Islet of Langerhans (tissue), 1 donor: ENCODE data around the gene CALML6.

ENCODE experiments used
- FAIRE-seq: peaks from one replicate; lab custom pipeline; 2011; peaks lifted over from hg19 to GRCh38; lab: Jason Lieb, UNC

CALML6 gene

DNA sequence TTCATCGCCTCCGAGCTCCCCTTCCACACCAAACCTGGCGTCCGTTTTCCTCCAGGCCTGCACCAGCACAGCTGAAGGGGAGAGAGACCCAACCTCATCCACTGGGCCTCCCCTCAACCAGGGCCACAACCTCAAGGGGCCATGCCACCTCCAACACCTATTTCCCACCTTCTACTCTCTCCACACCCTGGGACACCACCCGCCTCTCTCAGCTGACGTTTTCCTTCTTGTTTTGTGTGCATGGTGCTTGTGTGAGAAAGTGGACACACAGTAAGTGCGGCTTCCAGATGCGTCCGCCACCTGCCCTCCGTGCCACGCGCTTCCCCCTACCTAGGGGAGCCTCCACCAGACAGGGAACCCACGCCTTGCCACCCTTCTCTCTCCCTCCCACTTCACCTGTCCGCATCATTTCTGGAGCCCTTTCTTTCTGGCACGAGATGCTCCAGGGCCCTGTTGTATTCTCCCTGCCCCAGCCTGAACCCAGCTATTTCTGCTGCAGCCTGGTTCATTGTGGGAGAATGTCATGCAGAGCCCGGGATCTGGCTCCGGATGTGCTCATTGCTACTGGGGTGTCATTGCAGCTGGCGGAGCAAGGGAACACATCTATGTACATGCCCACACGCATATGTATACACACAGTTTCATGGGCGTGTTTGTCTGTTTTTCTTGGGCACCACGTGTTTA is 22.8 kb upstream of the CALML6 start:
- no peak for FAIRE-seq

DNA sequence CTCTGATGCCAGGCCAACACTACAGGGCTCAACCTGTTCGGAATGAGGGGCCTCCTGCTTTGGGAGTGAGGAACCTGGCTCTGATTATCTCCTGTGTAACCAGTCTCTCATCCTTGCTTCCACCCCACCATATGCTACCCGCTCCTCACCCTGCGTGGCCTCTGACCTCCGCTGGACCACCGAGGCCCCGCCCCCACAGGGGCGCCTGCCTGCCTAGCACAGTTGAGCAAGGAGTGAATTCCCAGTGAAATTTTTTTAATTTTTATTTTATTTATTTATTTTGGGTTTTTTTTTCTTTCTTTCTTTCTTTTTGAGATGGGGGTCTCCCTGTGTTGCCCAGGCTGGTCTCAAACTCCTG is 22.3 kb upstream of the CALML6 start:
- no peak for FAIRE-seq

DNA sequence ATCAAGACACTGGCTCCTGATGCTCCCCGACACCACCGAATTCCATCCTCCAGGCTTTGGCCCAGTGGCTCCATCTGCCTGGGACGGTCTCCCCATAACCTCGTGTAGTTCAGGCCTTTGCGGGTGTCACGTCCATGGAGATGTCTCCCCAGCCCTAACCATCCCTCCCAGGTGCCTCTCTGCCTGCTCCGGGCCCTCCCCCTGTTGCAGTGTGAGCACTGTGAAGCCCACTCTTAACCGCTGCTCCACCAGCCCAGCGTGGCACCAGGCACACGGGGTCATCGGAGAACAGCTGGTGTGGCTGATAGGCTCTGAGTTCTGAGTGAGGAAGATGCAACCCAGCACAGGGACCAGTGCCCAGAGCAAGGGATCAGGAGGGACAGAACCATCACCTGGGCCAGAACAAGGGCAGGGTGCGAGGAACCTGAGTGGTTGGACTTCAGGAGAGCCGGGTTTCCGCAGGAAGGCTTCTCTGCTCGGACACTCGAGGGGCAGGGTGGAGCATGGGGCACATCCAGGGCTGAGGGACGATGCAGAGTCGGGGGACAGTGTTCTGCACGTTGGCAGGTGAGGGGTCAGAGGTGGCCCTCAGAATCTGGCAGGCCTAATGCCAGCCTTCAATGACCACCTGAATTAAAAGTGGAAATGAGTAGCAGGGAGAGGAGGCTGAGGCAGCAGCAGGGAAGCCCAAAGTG is 21.6 kb upstream of the CALML6 start:
- FAIRE-seq = no peak

DNA sequence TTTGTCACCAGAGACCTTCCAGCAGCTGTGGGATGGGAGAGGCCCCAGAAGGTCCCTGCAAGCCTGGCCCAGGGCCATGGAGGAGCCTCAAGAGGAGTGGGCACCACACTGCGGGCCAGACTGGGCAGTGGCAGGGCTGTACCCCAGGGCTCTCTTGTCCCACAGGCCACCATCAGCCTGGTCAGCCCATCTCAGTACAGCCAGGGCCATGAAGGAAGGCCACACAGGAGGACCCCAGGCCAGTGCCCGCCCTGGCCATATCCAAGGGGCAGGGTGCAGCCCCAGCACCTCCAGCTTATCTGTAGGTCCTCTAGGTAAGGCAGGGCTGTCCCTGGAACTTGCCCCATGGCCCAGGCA is 21.1 kb upstream of the CALML6 start:
- no peak for FAIRE-seq

DNA sequence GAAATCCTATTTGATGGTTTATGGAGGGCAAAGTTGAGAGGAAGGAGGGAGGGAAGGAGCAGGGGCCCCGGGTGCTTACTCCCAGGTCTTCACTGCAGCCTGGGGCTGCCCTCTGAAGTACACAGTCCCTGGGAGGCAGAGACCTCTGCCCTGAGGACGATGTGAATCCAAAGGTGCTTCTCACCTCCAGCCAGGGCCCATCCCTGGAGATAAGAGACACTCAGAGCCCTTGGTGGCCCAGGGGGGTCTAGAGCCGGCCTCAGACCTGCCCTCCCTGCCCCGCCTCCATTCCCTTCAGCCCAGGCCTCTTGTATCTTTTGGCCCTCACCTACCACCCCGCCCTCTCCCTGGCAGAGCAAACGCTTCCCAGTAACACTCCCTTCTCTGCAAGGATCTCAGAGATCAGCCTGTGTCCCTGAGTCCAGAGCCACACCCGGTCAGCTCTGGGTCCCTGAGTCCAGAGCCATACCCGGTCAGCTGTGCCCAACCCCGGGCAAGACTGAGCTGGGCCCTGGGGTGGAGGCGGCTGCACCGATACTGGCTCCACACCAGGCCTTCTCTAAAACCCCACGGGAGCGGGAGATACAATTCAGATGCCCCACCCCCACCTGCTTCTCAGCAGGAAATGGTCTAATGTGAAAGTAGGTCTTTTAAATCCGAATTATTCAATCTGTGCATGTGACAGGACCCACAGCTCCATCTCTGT is 20.6 kb upstream of the CALML6 start:
- no peak for FAIRE-seq

DNA sequence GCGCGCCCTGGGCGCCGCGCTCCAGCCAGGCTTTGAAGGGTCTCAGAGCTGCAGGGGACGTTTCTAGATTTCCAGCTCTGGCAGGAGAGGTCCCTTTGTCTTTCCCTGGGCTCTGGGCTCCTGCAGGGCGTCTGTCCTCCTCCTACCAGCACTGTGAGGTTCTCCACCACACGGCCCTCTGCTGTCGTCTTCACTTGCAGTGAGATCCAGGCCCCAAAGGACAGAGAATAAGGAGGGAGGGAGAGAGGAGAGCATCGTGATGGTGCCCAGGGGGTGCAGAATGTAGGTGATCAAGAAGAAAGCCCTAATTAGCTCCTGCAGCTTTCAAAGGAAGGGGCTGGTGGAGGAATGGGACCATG is 20.0 kb upstream of the CALML6 start:
- no peak for FAIRE-seq

DNA sequence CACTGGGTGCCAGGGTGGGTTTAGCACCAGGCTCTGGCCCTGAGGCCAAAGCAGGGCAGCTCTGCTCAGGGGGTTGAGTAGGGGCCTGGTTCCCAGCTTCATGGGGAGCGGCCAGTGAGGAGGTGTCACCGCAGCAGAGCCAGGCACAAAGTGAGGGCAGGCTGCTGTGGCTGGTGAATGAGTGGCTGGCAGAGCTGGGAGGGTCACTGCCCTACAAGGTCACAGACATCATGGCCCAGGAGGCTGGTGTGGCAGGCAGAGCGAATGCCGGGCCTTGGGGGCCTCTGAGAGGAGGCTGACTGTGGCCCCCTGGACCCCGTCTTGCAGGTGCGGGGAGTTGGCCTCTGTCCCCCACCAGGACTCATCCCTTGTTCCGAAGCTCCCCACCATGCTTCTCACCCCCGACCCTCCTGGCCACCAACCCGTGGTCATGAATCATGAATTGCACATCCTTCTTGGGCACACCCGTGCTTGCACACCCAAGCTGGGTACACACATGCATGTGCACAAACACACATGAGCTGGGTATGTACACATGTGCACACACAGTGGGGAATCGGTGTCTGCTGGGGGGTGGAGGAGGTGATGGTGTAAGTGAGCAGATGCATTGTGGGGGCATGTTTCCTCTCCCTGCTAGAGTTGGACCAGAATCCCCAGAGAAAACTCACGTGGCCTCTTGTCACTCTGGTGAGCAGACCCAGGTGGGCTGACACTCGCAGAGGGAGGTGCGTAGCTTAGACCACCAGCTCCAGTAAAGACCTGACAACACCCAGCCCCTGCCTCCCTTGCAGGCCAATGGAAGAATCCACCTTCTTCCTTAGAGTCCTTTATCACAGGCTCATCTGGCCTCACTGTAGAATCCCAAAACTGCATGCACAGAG is 19.4 kb upstream of the CALML6 start:
- no peak for FAIRE-seq

DNA sequence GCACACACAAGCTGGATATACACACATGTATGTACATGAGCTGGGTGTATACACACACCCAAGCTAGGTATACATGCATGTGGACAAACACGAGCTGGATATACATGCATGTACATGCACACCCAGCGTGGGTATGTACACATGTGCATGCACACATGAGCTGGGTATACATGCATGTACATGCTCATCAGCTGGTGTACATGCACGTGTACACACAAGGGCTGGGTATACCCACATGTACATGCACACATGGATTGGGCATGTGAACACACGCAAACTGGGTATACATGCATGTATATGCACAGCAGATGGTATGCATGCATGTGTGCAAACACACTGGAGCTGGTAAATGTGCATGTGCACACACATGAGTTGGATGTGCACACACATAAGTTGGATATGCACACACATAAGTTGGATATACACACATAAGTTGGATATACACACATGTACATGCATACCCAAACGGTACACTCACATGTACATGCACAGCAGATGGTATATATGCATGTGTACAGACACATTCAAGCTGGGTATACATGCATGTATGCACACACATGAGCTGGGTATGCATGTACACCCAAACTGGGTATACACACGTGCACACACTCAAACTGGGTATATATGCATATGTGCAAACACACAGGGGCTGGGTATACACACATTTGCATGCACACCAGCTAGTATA is 16.7 kb upstream of the CALML6 start:
- no peak for FAIRE-seq

DNA sequence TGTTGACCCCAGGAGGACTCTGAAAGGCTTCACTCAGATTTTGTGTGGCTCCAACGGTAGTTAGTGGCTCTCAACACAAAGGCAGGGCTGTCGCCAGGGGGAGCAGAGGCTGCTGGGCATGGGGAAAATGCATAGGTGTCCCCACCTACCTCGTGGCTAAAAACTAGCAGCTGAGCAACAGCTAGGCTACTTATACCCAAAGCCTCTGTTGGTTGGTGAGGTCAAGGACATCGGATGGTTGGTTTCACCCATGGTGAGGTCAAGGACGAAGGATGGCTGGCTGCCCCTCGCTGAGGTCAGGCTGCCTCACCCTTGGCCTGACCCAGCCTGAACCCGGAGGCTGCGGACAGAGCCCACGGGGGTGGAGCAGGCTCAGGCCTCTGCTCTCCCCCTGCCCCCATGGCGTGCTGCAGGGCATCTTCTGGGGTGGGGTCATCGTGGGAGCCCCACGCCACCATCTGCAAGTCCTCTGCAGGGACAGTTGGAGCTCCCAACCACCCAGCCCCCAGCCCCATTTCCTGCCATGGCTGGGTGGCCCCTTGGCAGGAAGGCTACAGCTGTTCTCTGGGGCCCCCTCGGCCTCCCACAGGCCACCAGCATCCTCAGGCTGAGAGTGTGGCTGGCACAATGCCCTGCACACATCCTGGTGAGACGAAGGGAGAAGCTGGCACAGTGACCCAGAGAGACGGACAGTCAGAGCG is 15.6 kb upstream of the CALML6 start:
- no peak for FAIRE-seq

DNA sequence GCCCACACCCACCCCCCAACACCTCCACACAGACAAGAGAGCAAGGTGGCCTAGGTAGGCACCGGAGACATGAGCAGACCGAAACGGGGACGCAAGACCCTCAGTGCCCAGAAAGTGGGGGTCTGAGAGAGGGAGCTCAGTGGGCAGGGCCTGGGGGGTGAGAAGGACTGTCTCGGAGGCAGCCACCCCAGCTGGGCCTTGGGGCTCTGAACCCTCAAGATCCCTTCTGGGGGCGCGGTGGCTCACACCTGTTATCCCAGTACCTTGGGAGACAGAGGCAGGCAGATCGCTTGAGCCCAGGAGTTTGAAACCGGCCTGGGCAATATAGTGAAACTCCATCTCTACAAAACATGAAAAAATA is 15.1 kb upstream of the CALML6 start:
- no peak for FAIRE-seq

DNA sequence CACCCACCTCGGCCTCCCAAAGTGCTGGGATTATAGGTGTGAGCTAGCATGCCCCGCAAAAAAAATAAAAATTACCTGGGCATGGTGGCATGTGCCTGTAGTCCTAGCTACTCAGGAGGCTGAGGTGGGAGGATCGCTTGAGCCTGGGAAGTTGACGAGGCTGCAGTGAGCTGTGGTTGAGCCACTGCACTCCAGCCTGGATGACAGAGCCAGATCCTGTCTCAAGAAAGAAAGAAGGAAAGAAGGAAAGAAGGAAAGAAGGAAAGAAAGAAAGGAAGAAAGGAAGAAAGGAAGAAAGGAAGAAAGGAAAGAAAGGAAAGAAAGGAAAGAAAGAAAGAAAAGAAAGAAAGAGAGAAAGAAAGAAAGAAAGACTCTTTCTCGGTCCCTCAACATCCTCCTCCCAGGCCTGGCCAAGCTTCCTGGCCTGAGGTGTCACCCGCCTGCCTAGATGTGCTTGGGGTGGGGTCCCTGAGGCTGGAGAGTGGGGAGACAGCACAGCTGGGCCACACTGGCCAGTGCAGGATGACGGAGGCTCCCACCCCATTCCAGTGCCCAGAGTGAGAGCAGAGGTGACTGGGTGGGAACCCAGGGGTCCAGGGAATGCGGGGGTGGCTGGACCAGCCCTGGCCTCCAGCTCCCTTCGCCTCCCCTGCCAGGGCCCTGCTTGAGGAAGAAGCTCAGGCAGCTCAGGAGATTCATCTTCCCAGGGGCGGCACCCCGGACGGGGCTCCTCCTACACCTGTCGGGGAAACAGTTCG is 14.0 kb upstream of the CALML6 start:
- FAIRE-seq = no peak

DNA sequence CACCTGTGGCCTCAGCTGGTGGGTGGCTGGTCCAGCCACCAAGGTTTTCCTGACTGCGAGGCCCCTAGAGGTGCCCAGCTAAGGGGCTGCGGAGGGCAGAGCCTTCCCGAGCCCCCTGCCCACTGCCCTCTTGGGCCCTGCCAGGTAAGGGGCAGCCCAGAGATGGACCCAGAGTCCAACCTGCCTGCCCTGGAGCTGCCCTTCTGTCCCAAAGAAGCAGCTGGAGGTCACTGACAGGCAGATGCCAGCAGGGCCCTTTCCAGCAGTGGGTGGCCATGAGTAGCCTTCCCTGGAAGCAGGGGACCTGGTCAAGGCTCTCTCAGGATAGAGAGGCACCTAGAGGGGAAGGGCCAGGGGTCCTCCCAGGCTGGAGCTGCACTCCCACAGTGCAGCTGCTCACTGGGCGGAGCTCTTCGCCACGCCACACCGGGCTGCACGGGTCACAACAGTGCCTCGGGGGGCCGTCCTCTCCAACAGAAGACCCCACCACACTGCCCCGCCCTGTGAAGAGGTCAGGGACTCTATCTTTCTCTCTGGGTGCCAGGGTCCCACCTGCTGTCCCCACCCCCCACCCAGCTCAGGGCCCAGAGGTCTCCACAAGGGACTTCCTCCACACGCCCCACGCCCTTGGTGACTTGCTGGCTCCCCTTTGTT is 13.3 kb upstream of the CALML6 start:
- FAIRE-seq = no peak

DNA sequence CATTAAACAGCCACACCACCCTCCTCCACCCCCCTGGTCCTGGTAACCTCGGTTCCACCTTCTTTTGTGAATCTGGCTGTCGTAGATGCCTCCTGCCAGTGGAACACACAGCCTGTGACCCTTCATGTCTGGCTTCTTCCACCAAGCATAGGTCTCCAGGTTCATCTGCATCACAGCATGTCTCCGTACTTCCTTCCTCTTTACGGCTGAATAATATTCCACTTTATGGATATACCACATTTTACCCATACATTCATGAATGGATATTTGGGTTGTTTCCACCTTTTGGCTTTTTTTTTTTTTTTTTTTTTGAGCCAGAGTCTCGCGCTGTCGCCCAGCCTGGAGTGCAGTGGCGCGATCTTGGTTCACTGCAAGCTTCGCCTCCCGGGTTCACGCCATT is 11.8 kb upstream of the CALML6 start:
- FAIRE-seq = no peak

DNA sequence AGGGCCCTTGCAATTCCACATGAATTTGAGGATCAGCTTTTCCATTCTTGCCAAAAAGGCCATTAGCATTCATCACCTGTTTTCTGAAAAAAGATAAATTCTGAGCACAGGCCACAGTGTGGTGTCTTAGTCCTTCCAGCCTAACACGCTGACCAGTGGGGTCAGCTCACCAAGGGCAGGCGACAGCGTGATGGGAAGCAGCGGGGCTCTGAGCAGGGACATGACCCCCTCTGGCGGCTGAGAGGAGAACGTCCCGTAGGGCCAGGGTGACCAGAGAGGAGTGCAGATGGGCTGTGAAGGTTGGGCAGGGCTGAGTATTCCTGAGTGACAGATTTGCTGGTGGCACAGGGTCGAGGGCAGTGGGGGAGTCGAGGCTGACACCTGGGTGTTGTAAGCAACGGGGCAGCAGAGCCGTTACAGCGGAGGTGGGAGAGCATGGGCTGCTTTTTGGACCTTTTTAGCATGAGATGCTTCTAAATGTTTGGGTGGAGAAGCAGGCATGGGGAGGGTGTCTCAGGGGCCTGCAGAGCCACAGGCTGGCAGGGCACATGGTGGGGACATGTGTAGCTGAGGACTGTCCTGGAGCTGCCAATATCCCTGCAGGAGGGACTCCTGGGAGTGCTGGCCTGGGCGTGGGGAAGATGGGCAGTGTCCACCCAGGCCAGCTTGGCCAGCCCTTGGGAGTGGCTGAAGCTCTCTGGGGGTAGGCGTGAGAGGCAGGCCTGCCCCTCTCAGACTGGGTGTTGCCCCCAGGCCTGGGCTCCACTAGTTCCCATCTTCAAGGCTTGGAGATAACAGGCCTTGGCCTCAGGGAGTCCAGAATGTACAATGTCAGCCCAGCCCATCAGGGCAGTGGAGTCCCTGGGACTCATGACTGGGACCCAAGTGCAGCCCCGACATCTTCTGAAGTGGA is 8.6 kb upstream of the CALML6 start:
- FAIRE-seq = peak; percentile 30

DNA sequence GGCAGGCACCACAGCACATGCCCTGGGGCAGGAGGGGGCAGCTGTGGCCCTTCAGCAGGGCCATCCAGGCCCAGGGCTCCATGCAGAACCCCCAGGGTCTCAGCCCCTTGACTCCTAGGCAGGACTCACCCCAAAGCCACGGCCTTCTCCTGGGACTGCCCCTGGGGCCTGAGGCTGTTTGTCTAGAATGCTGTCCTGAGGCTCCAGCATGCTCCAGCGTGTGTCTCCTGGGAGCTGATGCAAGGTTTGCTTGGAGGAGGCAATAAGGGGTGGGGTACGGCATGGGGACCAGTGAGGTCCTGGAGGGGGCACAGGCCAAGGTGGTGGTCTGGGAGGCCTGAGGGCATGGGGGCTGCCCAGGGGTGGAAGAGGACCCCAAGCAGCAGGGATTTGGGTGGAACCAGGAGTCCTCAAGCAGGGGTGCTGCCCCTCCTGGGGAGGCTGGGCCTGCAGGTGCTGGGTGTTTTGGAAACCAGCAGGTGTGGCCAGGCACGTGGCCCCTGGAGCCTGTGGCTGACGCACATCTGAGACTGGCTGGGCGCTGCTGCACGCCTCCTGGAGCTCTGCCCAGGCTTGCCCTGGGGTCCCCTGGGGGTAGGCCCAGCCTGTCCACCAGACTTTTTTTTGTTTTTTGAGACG is 7.8 kb upstream of the CALML6 start:
- no peak for FAIRE-seq

DNA sequence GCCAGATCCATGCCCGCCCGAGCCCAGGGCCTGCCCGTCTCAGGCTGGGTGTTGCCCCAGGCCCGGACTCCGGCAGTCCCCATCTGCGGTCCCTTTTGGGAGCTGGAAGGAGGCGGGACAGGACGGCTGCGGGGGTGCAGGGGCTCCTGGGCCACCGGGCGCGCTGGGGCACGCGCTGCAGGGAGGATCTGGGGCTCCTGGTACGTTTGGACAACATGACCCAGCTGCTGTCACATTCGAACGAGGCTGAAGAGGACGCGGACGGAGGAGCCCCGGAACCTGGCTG is 6.6 kb upstream of the CALML6 start:
- FAIRE-seq = no peak

DNA sequence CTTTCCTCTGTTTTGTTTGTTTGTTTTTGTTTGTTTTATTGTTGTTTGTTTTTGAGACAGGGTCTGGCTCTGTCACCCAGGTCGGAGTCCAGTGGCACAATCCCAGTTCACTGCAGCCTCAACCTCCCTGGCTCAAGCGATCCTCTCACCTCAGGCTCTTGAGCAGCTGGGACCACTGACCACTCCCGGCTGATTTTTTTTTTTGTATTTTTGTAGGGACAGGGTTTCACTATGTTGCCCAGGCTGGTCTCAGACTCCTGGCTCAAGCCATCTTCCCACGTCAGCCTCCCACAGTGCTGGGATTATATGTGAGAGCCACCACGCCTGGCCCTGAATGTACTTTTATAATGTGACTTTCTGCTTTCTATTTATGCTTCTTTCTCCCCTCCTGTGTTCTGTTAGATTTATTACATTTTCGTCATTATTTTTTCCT is 5.0 kb upstream of the CALML6 start:
- no peak for FAIRE-seq

DNA sequence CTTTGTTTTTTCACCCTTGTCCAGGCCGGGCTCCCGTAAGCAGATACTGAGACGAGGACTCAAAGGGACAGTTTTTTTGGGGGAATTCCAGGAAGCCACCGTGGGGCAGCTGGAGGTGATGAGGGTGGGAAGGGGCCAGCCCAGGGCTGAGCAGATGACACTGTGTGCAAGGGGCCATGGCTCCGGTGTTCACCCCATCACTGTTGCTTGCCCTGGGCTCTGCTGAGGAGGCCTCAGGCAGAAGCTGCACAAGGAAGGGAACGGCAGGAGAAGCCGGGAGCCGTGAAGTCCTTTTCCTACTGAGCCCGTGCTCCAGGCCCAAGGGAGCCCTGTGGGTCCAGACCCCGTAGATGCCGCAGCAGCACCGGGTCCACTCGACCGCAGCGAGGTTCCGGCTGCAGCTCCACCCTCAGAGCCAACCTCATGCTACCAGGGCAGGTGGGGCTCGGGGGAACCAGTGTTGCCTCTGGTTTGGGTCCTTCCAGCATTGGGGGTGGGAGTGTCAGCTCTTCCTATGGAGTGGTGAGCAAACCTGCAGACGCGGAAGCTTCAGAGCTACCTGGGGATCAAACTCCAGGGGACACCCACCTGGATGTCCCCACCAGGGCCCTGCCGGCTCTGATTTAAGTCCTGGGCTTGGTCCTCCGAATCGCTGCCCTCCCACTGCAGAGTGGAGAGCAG is 4.3 kb upstream of the CALML6 start:
- no peak for FAIRE-seq
